Loucy (cell line): ENCODE data around the gene PDZD4.

ENCODE experiments used
- H2AFZ ChIP-seq: fragments of 200-600 bp; sonication (generic); 2 replicates; pipeline ENCODE4 v1.6.0; 2016; ENCODE audit warnings: antibody characterized with exemption, mild to moderate bottlenecking, low read length, moderate library complexity
- H3F3A ChIP-seq: fragments of 200-600 bp; 2 replicates; pipeline ENCODE4 v1.6.0; 2016; ENCODE audit warnings: antibody characterized with exemption, low read depth, mild to moderate bottlenecking
- H3K27me3 ChIP-seq: fragments of 200-600 bp; sonication (generic); 2 replicates; pipeline ENCODE4 v1.6.1; 2014; ENCODE audit warnings: low read length, mild to moderate bottlenecking; ENCODE audit not compliant: insufficient read depth, poor library complexity, severe bottlenecking
- H3K36me3 ChIP-seq: fragments of 200-600 bp; sonication (generic); 2 replicates; pipeline ENCODE4 v1.6.1; 2016; ENCODE audit warnings: low read length; ENCODE audit not compliant: insufficient read depth
- H3K4me1 ChIP-seq: fragments of 200-600 bp; sonication (generic); 2 replicates; pipeline ENCODE4 v1.5.1; 2014; ENCODE audit warnings: low read length, mild to moderate bottlenecking; ENCODE audit not compliant: insufficient read depth, poor library complexity, severe bottlenecking
- H3K4me2 ChIP-seq: fragments of 200-600 bp; sonication (generic); 2 replicates; pipeline ENCODE4 v1.6.0; 2014; ENCODE audit warnings: antibody characterized with exemption, low read length, low read depth, mild to moderate bottlenecking; ENCODE audit not compliant: poor library complexity, severe bottlenecking
- H3K4me3 ChIP-seq: fragments of 200-600 bp; sonication (generic); 2 replicates; pipeline ENCODE4 v1.5.1; 2014; ENCODE audit warnings: low read length, mild to moderate bottlenecking, mixed read lengths; ENCODE audit not compliant: poor library complexity, severe bottlenecking
- H3K79me2 ChIP-seq: fragments of 200-600 bp; sonication (generic); 2 replicates; pipeline ENCODE4 v1.6.1; 2014; ENCODE audit warnings: low read length; ENCODE audit not compliant: insufficient read depth
- H3K9ac ChIP-seq: fragments of 200-600 bp; sonication (generic); 2 replicates; pipeline ENCODE4 v1.6.0; 2014; ENCODE audit warnings: mild to moderate bottlenecking, low read depth, low read length, moderate library complexity; ENCODE audit not compliant: poor library complexity, severe bottlenecking
- H3K9me2 ChIP-seq: fragments of 200-600 bp; sonication (generic); replicated peaks from 2 replicates; pipeline ENCODE4 v1.6.1; 2016; ENCODE audit warnings: low read depth, low read length, mixed read lengths
- H3K9me3 ChIP-seq: fragments of 200-600 bp; sonication (generic); 2 replicates; pipeline ENCODE4 v1.6.1; 2014; ENCODE audit warnings: mild to moderate bottlenecking, antibody characterized with exemption, low read length, low read depth; ENCODE audit not compliant: insufficient read depth
- H4K20me1 ChIP-seq: fragments of 200-600 bp; sonication (generic); 2 replicates; pipeline ENCODE4 v1.6.0; 2014; ENCODE audit warnings: antibody characterized with exemption, low read length, mild to moderate bottlenecking; ENCODE audit not compliant: insufficient read depth, poor library complexity, severe bottlenecking
- CTCF ChIP-seq: fragments of 200-600 bp; sonication (generic); conservative IDR thresholded peaks from 2 replicates; pipeline ENCODE4 v1.5.1; 2014; ENCODE audit warnings: mild to moderate bottlenecking, antibody characterized with exemption, low read length
- EZH2phosphoT487 ChIP-seq: fragments of 200-600 bp; IDR thresholded peaks from 2 replicates; pipeline ENCODE4 v1.6.1; 2018; ENCODE audit warnings: antibody characterized with exemption, mild to moderate bottlenecking, moderate library complexity, borderline replicate concordance

The PDZD4 gene

GRCh38 chrX:153793291-153793690, 37.1 kb downstream of the PDZD4 start:
- no peaks in the 10 kb centered on the region for H3K27me3 ChIP-seq
- peak overlapping the region; percentile 91 for H3K4me2 ChIP-seq
- H4K20me1 ChIP-seq: peaks cover 18% of the 10 kb centered on the region
- H3K4me3 ChIP-seq: peak overlapping the region; percentile 94
- peaks cover 71% of the 10 kb centered on the region for H3K79me2 ChIP-seq
- H2AFZ ChIP-seq: no peak overlapping the region
- H3K4me1 ChIP-seq: peaks cover 26% of the 10 kb centered on the region
- H3K9me2 ChIP-seq: no peaks in the 10 kb centered on the region
- H3K9ac ChIP-seq: peak overlapping the region; percentile 95
- H3K9me3 ChIP-seq: no peaks in the 10 kb centered on the region
- no peaks in the 10 kb centered on the region for H3F3A ChIP-seq
- no peak for TF ChIP-seq EZH2phosphoT487
- TF ChIP-seq CTCF: no peak
- no peaks in the 10 kb centered on the region for H3K36me3 ChIP-seq

- H3K9me2 ChIP-seq: no peaks in the 10 kb centered on the region
- peaks cover 67% of the 10 kb centered on the region for H3K79me2 ChIP-seq
- no peaks in the 10 kb centered on the region for H3K9me3 ChIP-seq
- peak overlapping the region; percentile 95 for H3K9ac ChIP-seq
- H3K4me3 ChIP-seq: peak overlapping the region; percentile 94
- H3F3A ChIP-seq: no peaks in the 10 kb centered on the region
- no peak overlapping the region for H2AFZ ChIP-seq
- H3K27me3 ChIP-seq: no peaks in the 10 kb centered on the region
- H4K20me1 ChIP-seq: peaks cover 18% of the 10 kb centered on the region
- peaks cover 3% of the 10 kb centered on the region; the same call in 1 of the 2 replicates for H3K36me3 ChIP-seq
- TF ChIP-seq EZH2phosphoT487 (no peak), CTCF (no peak)
- H3K4me2 ChIP-seq: peak overlapping the region; percentile 91
- peaks cover 26% of the 10 kb centered on the region for H3K4me1 ChIP-seq
These were observed 38.0 kb downstream of the PDZD4 start for GRCh38 chrX:153792368-153792767.

- Histone ChIP-seq H4K20me1 (peaks cover 12% of the 10 kb centered on the region), H3K9me3 (no peaks in the 10 kb centered on the region), H3K9me2 (no peaks in the 10 kb centered on the region), H3F3A (no peaks in the 10 kb centered on the region), H3K36me3 (peaks cover 3% of the 10 kb centered on the region; the same call in 1 of the 2 replicates), H3K9ac (no peak overlapping the region), H3K79me2 (peaks cover 56% of the 10 kb centered on the region), H3K4me2 (peak overlapping the region; percentile 27), H3K4me3 (no peak overlapping the region), H3K4me1 (peaks cover 25% of the 10 kb centered on the region), H3K27me3 (no peaks in the 10 kb centered on the region), H2AFZ (no peak overlapping the region)
- no peak for TF ChIP-seq CTCF
- TF ChIP-seq EZH2phosphoT487: no peak
These were observed 39.1 kb downstream of the PDZD4 start for GRCh38 chrX:153791104-153791852.
